AG04450 (cell line): ENCODE data around the gene CYP26B1. TPM values are rescaled to one million over a fixed set of nuclear protein-coding genes. Genes with fewer than 3 reads are reported as not detected.

Experiments used
- CTCF ChIA-PET: fragments of 300-600, 350-600 bp; formaldehyde crosslinking; extraction: SDS; loops from one replicate; lab custom pipeline; 2022; ENCODE audit warnings: antibody characterized with exemption, inconsistent platforms; lab: Charles Lee
- POLR2A ChIA-PET: fragments of 350-600 bp; formaldehyde crosslinking; extraction: SDS; loops from one replicate; lab custom pipeline; 2021; ENCODE audit warnings: antibody characterized with exemption, inconsistent platforms; lab: Yijun Ruan, JAX
- DNase-seq: peaks from one replicate; pipeline ENCODE4 v3.0.0-alpha.2; 2011; ENCODE audit warnings: low read depth, low spot score
- H3K27ac ChIP-seq: one replicate; pipeline ENCODE4 v1.5.1; 2012; ENCODE audit warnings: low read depth, low read length, control low read depth
- H3K27me3 ChIP-seq: one replicate; pipeline ENCODE4 v1.6.0; 2012; ENCODE audit warnings: low read length; ENCODE audit not compliant: control insufficient read depth, insufficient read depth
- H3K4me3 ChIP-seq: 2 replicates; pipeline ENCODE4 v1.5.1; 2011; ENCODE audit warnings: mild to moderate bottlenecking, low read depth, low read length, control low read depth
- H3K9me3 ChIP-seq: 2 replicates; pipeline ENCODE4 v1.5.1; 2012; ENCODE audit warnings: low read length; ENCODE audit not compliant: control insufficient read depth, insufficient read depth
- CTCF ChIP-seq: IDR thresholded peaks from 2 replicates; pipeline ENCODE4 v1.5.1; 2011; ENCODE audit warnings: low read depth, low read length, control low read depth, inconsistent platforms
- polyA plus RNA-seq: library from polyadenylated mRNA; depleted of rRNA; stranded (reverse); fragments of >200 nt; gene quantifications from 2 replicates; pipeline ENCODE4 v1.2.3, GENCODE V29; 2011

CYP26B1 gene
- polyA plus RNA-seq, 1 experiment, result 0.01 TPM

GRCh38 chr2:72082021-72082601 is 65.6 kb downstream of the CYP26B1 start:
- no peak overlapping the region for H3K4me3 ChIP-seq
- H3K27me3 ChIP-seq, result peaks cover 3% of the 10 kb centered on the region
- ChIA-PET CTCF (no interaction called here), POLR2A (no interaction called here)
- H3K27ac ChIP-seq, result no peak overlapping the region
- H3K9me3 ChIP-seq, result peaks cover 3% of the 10 kb centered on the region; the same call in 1 of the 2 replicates
- DNase-seq, result no peak
- TF ChIP-seq CTCF, result no peak

- ChIA-PET POLR2A (no interaction called here), CTCF (no interaction called here)
- TF ChIP-seq CTCF, result no peak
- peaks cover 3% of the 10 kb centered on the region; the same call in 1 of the 2 replicates for H3K9me3 ChIP-seq
- no peak for DNase-seq
- no peak overlapping the region for H3K4me3 ChIP-seq
- no peak overlapping the region for H3K27ac ChIP-seq
- H3K27me3 ChIP-seq, result peaks cover 3% of the 10 kb centered on the region
Measured at GRCh38 chr2:72081451-72081850, 66.2 kb downstream of the CYP26B1 start.

- Histone ChIP-seq H3K9me3 (peaks cover 3% of the 10 kb centered on the region; the same call in 1 of the 2 replicates), H3K27me3 (no peaks in the 10 kb centered on the region), H3K27ac (no peak overlapping the region), H3K4me3 (no peak overlapping the region)
- no peak for DNase-seq
- no peak for TF ChIP-seq CTCF
- ChIA-PET CTCF (no interaction called here), POLR2A (no interaction called here)
Measured at GRCh38 chr2:72080286-72081145, 67.1 kb downstream of the CYP26B1 start.
